ENCODE data around the gene PARD3. TPM values are rescaled to one million over a fixed set of nuclear protein-coding genes. Genes with fewer than 3 reads are reported as not detected.

The PARD3 gene
- total and polyA plus RNA-seq, 2 donors (not counting 3 experiments of a cell fraction or from before 2014, with no cell fraction given), result 7.3 to 24.1 TPM

DNA sequence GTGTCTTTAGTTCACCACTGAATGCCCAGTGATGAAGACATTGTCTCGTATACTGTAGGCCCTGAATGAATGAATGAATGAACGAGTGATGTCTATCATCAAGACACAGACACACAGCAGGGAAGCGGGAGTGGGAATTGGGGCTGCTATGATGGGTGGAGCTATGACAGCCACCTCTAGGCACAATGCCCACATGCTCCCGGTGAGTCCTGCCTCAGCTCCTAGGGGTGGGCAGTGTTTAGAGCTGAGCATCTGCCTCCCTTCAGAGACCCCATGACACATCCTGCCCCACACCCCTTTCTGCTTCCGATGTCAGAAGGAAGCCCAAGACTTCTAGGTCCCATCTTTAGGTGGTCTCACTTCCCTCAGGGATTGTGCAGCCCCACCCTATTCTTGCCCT, 714.1 kb downstream of the PARD3 start:
- H3K9me1 ChIP-seq (replicated peaks; ENCODE audit: control insufficient read depth, extremely low read depth, insufficient read depth, low read length), result no peaks in the 10 kb centered on the region
- dilution Hi-C loops (cut with MboI; ENCODE audit: extremely low pct_ligation_motif_present, low sequenced_read_pairs) (no loop called here), intact Hi-C loops (cut with micrococcal nuclease) (no loop called here)
- ChIA-PET CTCF (no interaction called here), POLR2A (no interaction called here)
- no TSS peak for BruUV-seq (replicated peaks)
- FAIRE-seq (no peak), DNase-seq (ENCODE audit: low read depth, low spot score) (no peak)
- no peak overlapping the region for H3K4me3 ChIP-seq (replicated peaks in 1 of 3; ENCODE audit: insufficient read depth in 1 of 3, low read depth in 1 of 3, low read length in 3 of 3)
- no peaks in the 10 kb centered on the region for H3K9me3 ChIP-seq (replicated peaks; ENCODE audit: control insufficient read depth, insufficient read depth, low read length)
- no peaks in the 10 kb centered on the region for H3K79me2 ChIP-seq (ENCODE audit: control insufficient read depth, insufficient read depth, low read length)
- H3K27me3 ChIP-seq (ENCODE audit: control insufficient read depth in 2 of 2, insufficient read depth in 2 of 2, low read length in 2 of 2), result no peaks in the 10 kb centered on the region
- no peak for TF ChIP-seq POLR2AphosphoS5 (IDR thresholded peaks at IDR 0.05; ENCODE audit: insufficient read depth, low read depth, low read length)
- no peak for TF ChIP-seq JUN (IDR thresholded peaks at IDR 0.05; ENCODE audit: borderline replicate concordance, insufficient read depth, insufficient read length, low read depth)
- TF ChIP-seq, protein P1, sequence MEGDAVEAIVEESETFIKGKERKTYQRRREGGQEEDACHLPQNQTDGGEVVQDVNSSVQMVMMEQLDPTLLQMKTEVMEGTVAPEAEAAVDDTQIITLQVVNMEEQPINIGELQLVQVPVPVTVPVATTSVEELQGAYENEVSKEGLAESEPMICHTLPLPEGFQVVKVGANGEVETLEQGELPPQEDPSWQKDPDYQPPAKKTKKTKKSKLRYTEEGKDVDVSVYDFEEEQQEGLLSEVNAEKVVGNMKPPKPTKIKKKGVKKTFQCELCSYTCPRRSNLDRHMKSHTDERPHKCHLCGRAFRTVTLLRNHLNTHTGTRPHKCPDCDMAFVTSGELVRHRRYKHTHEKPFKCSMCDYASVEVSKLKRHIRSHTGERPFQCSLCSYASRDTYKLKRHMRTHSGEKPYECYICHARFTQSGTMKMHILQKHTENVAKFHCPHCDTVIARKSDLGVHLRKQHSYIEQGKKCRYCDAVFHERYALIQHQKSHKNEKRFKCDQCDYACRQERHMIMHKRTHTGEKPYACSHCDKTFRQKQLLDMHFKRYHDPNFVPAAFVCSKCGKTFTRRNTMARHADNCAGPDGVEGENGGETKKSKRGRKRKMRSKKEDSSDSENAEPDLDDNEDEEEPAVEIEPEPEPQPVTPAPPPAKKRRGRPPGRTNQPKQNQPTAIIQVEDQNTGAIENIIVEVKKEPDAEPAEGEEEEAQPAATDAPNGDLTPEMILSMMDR (IDR thresholded peaks at IDR 0.05; ENCODE audit: extremely low read depth in 1 of 2, insufficient read depth in 1 of 2, low read depth in 1 of 2, low read length in 2 of 2), result no peak
- no peak for TF ChIP-seq GATA2 (IDR thresholded peaks at IDR 0.05; ENCODE audit: insufficient read depth, insufficient read length, low read depth, low read length)
- TF ChIP-seq POLR2A (IDR thresholded peaks at IDR 0.05; ENCODE audit: low read depth, low read length), result no peak
- TF ChIP-seq, protein P2, sequence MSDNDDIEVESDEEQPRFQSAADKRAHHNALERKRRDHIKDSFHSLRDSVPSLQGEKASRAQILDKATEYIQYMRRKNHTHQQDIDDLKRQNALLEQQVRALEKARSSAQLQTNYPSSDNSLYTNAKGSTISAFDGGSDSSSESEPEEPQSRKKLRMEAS (IDR thresholded peaks at IDR 0.05; ENCODE audit: insufficient read depth, insufficient read length), result no peak
- no peak for TF ChIP-seq EZH2 (IDR thresholded peaks at IDR 0.05; ENCODE audit: borderline replicate concordance, low read depth, low read length, severe bottlenecking)
- TF ChIP-seq FOS (IDR thresholded peaks at IDR 0.05; ENCODE audit: borderline replicate concordance, insufficient read depth, low read length), result no peak
- TF ChIP-seq MYC (IDR thresholded peaks at IDR 0.05; ENCODE audit: low read depth, low read length), result no peak
- H3K36me3 ChIP-seq (ENCODE audit: control insufficient read depth in 2 of 2, extremely low read depth in 1 of 2, insufficient read depth in 2 of 2, low read length in 2 of 2), result no peaks in the 10 kb centered on the region
- no peak overlapping the region for H3K4me2 ChIP-seq (ENCODE audit: insufficient read depth, low read length)
- no peak overlapping the region for H2AFZ ChIP-seq (ENCODE audit: low read depth, low read length)
- no peak overlapping the region for H3K27ac ChIP-seq (ENCODE audit: insufficient read depth, low read depth, low read length)
- peaks cover 10% of the 10 kb centered on the region for H3K4me1 ChIP-seq (ENCODE audit: control insufficient read depth, extremely low read depth, insufficient read depth, low read length)
- no peak overlapping the region for H3K9ac ChIP-seq (replicated peaks; ENCODE audit: extremely low read depth, insufficient read depth, low read length)
- no peaks in the 10 kb centered on the region for H4K20me1 ChIP-seq (replicated peaks; ENCODE audit: control insufficient read depth, extremely low read depth, insufficient read depth, low read length)
